Measurements from ENCODE around the gene CD300LD.

Gene CD300LD

DNA sequence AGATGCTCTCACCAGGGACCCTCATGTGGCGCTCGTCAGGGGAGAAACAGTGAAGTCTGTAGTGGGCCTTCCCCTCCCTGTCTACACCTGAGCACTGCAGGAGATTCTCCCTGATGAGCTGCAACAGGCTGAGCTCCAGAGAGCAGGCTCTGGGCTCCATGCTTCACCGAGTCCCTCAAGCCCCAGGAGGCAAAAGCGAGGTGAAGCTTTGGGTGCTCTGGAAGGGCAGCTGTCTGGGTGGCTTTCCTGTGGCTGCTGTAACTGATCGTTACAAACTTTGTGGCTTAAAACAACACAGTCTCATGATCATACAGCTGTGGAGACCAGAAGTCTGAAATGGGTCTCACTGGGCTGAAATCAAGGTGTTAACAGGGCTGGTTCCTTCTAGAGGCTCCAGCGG is 12.1 kb upstream of the CD300LD start:
- no peak overlapping the region for H3K4me2 ChIP-seq (ENCODE audit: low read depth, low read length)
- no peak overlapping the region for H3K4me3 ChIP-seq (ENCODE audit: low read length)
- DNase-seq: no peak
- H2AFZ ChIP-seq (ENCODE audit: low read length): no peak overlapping the region
- H3K36me3 ChIP-seq (replicated peaks; ENCODE audit: insufficient read depth, low read length): no peaks in the 10 kb centered on the region
- peaks cover 93% of the 10 kb centered on the region for H3K27me3 ChIP-seq (replicated peaks; ENCODE audit: insufficient read depth, low read length)
- peaks cover under 1% of the 10 kb centered on the region; the same call in 1 of the 2 replicates for H3K4me1 ChIP-seq (ENCODE audit: low read length)
- H3K9ac ChIP-seq (ENCODE audit: low read length): no peak overlapping the region
- no peaks in the 10 kb centered on the region for H3F3A ChIP-seq (ENCODE audit: insufficient read depth, low read length)
- H3K27ac ChIP-seq (ENCODE audit: low read length): no peak overlapping the region
- H4K20me1 ChIP-seq (ENCODE audit: insufficient read depth, low read length): no peaks in the 10 kb centered on the region
- H3K79me2 ChIP-seq (ENCODE audit: low read length): no peaks in the 10 kb centered on the region
- H3K9me3 ChIP-seq (replicated peaks; ENCODE audit: insufficient read depth, low read length): no peaks in the 10 kb centered on the region
- TF ChIP-seq, protein P1, sequence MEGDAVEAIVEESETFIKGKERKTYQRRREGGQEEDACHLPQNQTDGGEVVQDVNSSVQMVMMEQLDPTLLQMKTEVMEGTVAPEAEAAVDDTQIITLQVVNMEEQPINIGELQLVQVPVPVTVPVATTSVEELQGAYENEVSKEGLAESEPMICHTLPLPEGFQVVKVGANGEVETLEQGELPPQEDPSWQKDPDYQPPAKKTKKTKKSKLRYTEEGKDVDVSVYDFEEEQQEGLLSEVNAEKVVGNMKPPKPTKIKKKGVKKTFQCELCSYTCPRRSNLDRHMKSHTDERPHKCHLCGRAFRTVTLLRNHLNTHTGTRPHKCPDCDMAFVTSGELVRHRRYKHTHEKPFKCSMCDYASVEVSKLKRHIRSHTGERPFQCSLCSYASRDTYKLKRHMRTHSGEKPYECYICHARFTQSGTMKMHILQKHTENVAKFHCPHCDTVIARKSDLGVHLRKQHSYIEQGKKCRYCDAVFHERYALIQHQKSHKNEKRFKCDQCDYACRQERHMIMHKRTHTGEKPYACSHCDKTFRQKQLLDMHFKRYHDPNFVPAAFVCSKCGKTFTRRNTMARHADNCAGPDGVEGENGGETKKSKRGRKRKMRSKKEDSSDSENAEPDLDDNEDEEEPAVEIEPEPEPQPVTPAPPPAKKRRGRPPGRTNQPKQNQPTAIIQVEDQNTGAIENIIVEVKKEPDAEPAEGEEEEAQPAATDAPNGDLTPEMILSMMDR (IDR thresholded peaks at IDR 0.05; ENCODE audit: low read length): no peak
- TF ChIP-seq EZH2phosphoT487 (IDR thresholded peaks at IDR 0.05; ENCODE audit: low read length) (no peak), EZH2 (optimal IDR thresholded peaks at IDR 0.05; ENCODE audit: low read depth, low read length) (no peak)
- H3K9me2 ChIP-seq (replicated peaks; ENCODE audit: insufficient read depth, low read length): no peaks in the 10 kb centered on the region

DNA sequence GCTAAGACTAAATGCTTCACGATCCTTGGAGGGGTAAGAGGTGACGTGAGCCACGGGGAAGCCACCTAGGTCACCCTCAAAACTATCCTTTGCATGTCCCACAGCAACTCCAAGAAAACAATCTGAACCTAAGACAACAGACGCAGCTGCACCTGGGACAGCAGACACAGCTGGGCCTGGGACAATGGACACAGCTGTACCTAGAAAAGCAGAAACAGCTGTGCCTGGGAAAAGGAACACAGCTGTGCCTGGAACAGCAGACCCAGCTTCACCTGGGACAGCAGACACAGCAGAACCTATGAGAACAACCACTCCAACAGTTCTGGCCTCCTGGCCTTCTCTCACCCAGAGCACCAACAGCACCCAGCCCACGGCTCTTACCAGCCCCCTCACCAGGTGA is 11.7 kb upstream of the CD300LD start:
- Histone ChIP-seq H3K27me3 (replicated peaks; ENCODE audit: insufficient read depth, low read length) (peaks cover 93% of the 10 kb centered on the region), H3K9me2 (replicated peaks; ENCODE audit: insufficient read depth, low read length) (no peaks in the 10 kb centered on the region), H2AFZ (ENCODE audit: low read length) (no peak overlapping the region), H3K9me3 (replicated peaks; ENCODE audit: insufficient read depth, low read length) (no peaks in the 10 kb centered on the region), H3K4me1 (ENCODE audit: low read length) (peaks cover 5% of the 10 kb centered on the region; the same call in 1 of the 2 replicates), H3K36me3 (replicated peaks; ENCODE audit: insufficient read depth, low read length) (no peaks in the 10 kb centered on the region), H3K79me2 (ENCODE audit: low read length) (no peaks in the 10 kb centered on the region), H3F3A (ENCODE audit: insufficient read depth, low read length) (no peaks in the 10 kb centered on the region), H3K9ac (ENCODE audit: low read length) (no peak overlapping the region), H3K27ac (ENCODE audit: low read length) (no peak overlapping the region), H3K4me2 (ENCODE audit: low read depth, low read length) (no peak overlapping the region), H3K4me3 (ENCODE audit: low read length) (no peak overlapping the region), H4K20me1 (ENCODE audit: insufficient read depth, low read length) (no peaks in the 10 kb centered on the region)
- TF ChIP-seq, protein P1 (IDR thresholded peaks at IDR 0.05; ENCODE audit: low read length): no peak
- TF ChIP-seq EZH2phosphoT487 (IDR thresholded peaks at IDR 0.05; ENCODE audit: low read length): no peak
- no peak for DNase-seq

DNA sequence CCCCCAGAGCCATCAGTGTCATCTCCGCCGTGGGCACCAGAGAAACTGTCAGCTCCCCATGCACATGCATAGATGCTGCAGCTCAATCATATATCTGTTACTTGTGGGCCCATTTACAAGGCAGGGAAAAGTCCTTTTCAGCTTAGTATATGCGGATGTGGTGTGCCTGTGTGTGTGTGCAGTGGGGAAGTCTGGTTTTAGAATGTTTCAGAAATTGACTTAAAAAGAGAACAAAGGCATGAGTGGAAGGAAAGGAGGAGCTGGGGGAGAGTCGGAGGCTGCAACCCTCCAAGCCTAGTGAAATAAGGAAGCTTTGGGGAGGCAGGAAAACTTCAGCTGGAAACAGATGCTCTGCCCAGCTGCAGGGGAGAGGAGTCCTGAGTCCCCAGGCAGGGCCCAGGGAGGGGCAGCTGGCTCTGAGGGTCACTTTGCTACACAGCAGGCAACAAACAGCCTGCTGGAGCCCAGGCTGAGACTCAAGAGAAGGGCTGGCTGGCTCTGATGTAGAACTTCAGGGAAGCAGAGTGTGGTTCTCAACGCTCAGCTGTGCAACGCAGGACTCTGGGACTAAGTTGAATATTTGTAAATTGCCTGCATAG is 11.1 kb upstream of the CD300LD start:
- no peak overlapping the region for H3K4me2 ChIP-seq (ENCODE audit: low read depth, low read length)
- DNase-seq: no peak
- no peaks in the 10 kb centered on the region for H4K20me1 ChIP-seq (ENCODE audit: insufficient read depth, low read length)
- H2AFZ ChIP-seq (ENCODE audit: low read length): no peak overlapping the region
- H3K9me3 ChIP-seq (replicated peaks; ENCODE audit: insufficient read depth, low read length): no peaks in the 10 kb centered on the region
- H3K36me3 ChIP-seq (replicated peaks; ENCODE audit: insufficient read depth, low read length): no peaks in the 10 kb centered on the region
- no peaks in the 10 kb centered on the region for H3K79me2 ChIP-seq (ENCODE audit: low read length)
- TF ChIP-seq EZH2 (optimal IDR thresholded peaks at IDR 0.05; ENCODE audit: low read depth, low read length): no peak
- TF ChIP-seq EZH2phosphoT487 (IDR thresholded peaks at IDR 0.05; ENCODE audit: low read length): no peak
- TF ChIP-seq, protein P1 (IDR thresholded peaks at IDR 0.05; ENCODE audit: low read length): no peak
- H3K27me3 ChIP-seq (replicated peaks; ENCODE audit: insufficient read depth, low read length): peaks cover 92% of the 10 kb centered on the region
- no peak overlapping the region for H3K4me3 ChIP-seq (ENCODE audit: low read length)
- H3K4me1 ChIP-seq (ENCODE audit: low read length): peaks cover 10% of the 10 kb centered on the region; the same call in 1 of the 2 replicates
- H3F3A ChIP-seq (ENCODE audit: insufficient read depth, low read length): no peaks in the 10 kb centered on the region
- H3K27ac ChIP-seq (ENCODE audit: low read length): no peak overlapping the region
- no peak overlapping the region for H3K9ac ChIP-seq (ENCODE audit: low read length)
- no peaks in the 10 kb centered on the region for H3K9me2 ChIP-seq (replicated peaks; ENCODE audit: insufficient read depth, low read length)

Data from MM.1S (cell line).